ENCODE results near the gene ANXA11.
"Not testable (repeated sequence)": the region's sequence is repeated elsewhere in the genome, so short reads cannot be mapped to it uniquely, and the experiment has no call there.

The ANXA11 gene

DNA sequence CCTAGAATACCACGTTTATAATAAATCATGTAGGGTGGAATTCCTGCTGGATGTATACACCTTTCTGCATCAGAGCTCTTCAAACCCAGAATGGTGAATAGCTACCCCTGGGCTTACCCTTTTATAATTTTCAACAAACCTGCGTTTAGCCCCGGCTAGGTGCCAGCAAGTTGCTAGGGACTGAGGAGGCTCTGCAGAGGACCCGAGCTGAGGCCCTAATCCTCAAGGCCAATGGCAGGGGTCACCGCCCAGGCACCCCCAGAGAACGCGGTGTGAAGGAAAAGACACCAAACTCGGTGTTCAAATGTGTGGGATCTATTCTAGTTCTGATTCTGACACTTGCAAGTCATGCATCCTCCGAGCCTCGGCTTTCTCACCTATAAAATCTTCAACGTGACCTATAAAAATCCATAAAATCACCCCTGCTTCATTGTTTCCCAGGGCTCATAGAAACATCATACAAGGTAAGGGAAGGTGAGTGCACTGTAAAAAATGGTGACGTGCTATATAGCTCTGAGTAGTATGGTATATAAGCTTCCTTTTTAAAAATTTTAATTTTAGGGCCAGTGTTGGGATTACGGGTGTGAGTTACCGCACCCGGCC is 2.5 kb upstream of the ANXA11 start:
- DNase-seq = no peak

DNA sequence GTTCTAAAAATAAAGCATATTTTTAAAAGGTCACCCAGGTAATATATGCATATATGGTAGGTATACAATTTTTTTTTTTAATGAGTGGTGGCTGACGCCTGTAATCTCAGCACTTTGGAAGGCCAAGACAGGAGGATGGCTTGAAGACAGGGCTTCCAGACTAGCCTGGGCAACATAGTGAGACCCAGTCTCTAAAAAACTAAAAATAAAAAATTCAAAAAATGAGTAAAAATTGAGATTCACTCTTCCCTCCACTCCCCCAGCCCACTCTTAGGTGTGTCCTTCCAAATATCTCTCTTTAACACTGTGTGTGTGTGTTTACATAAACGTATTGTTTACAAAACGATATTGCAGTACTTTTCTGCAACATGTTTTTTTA is 929 bp upstream of the ANXA11 start:
- no peak for DNase-seq

DNA sequence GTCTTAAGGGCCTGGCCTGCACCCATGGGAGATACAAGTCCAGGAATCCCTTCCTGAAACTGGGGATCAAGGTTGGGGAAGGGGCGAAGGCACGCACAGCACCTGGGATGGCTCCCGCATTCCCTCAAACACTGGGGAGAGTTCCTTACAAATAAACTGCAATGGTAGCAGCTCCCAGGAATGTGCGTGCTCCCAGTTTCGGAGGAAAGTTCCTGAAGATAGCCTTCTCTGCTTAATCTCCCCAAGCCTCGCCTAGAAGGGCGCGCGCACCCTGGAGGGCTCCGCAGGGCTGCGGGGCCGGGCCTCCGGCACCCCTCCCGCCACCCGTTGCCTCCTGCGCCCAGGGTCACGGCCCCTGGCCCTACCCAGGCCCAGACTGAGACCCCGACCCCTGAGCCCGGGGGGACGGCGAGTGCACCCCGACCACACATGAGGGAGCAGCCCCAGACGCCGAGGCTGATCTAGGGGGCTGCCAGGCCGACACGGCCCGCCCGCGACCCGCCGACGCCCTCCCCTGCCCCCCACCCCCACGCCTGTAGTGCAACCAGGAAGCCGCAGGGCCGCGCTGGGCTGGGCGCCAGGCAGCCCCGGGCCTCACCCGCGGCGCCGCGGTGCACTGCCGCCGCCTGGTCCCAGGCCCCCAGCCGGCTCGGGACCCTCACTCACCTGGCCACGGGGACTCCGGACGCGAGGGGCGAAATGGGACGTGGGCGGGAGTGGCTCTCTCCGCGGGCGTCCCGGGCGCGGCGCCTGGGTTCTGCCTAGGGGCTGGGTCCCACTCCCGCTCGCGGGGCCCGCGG is 460 bp downstream of the ANXA11 start:
- DNase-seq = peak; percentile 40 to 84 (median 58)

GRCh38 chr10:80203835-80204676 is 1.3 kb downstream of the ANXA11 start:
- peak in 1 of 6 experiments; percentile 40 for DNase-seq

DNA sequence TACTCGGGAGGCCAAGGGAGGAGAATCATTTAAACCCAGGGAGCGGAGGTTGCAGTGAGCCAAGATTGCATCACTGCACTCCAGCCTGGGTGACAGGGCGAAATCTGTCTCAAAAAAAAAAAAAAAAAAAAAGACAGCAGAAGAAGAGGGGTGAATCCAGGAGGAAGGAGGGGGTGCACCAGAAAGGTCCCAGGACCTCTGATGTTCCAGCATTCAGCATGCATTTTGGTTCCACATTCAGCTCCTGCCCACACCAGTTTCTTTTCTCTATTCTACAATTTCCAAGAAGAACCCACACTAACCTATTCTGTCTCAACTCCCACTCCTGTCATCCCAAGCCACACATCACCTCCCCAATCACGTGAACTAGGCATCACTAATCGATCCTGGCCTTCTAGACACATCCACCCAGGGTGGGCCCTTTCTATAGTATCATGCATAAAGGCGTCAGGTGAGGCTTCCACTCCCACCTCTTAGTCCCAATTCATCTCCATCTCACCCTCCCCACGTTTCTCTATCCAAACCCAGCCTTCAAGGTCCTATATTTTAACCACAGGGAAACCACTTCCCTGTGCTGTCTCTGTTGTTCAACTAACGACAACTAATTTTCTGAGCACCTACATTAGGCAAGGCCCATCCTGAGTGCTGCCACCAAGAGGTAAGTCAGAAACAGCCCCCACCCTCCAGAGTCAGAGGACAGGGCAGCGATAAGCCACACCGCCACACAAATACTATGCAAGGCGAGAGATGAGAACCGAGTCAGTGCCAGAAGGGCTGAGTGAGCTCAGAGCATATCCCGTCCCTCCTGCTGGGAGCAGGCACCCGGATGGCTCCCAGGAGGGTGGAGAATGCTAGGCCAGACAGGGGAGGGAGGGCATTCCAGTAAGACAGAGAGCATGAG is 2.2 kb downstream of the ANXA11 start:
- peak; percentile 25 to 64 (median 44) for DNase-seq

GRCh38 chr10:80202530-80202929 is 2.8 kb downstream of the ANXA11 start:
- DNase-seq = not testable (repeated sequence)

- DNase-seq = no peak
These were observed 3.7 kb downstream of the ANXA11 start for GRCh38 chr10:80201608-80202141.

DNA sequence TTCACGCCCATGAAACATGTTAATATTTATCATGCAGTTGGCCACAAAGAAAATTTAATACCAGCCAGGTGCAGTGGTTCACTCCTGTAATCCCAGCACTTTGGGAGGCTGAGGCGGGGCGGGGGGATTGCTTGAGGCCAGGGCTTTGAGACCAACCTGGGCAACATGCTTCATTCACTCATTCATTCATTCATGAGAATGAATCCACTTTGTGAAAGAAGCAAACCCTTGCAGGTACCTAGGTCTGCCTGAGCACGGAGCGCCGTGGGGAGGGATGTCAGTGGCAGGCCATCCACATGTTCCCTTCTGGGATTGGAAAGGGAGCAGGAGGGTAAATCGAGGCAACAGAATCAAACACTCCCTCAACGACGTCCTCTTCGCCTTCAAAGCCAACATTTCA is 4.7 kb downstream of the ANXA11 start:
- DNase-seq = no peak

DNA sequence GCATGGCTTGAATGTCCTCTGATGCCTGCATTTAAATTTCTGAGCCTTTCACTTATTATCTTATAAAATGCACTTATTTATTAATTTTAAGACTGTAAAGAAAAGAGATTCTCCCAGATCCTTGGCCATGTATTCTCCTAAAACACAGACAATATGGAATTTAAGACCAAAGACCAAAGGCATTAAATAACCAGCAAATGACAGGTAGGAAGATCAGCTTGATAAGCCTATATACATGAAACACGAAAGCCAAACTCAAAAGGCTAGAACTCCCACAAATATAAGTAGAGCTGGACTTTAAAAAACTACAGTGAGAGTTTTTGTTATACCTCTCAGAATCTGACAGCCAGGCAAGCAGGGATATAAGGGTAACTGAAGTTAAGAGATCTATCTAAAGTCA is 5.1 kb downstream of the ANXA11 start:
- DNase-seq = no peak

DNA sequence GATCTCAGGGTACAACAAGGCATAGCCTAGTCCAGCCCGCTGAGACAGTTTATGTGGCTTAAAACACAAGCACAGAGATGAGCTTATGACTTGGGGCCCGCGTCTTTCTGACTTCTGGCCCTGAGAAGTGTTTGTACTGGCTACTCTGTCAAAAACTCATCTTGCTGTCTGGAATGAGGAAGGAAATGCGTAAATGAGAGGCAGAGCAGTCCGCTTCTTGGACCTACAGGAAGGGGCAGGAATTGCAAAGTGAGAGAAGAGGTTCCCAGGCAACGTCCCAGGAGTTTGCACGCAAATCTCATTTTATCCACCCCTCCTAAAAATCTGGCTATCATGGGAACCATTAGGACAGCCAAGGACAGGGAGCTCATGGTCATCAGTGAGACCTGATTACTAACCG is 5.5 kb downstream of the ANXA11 start:
- no peak for DNase-seq

DNA sequence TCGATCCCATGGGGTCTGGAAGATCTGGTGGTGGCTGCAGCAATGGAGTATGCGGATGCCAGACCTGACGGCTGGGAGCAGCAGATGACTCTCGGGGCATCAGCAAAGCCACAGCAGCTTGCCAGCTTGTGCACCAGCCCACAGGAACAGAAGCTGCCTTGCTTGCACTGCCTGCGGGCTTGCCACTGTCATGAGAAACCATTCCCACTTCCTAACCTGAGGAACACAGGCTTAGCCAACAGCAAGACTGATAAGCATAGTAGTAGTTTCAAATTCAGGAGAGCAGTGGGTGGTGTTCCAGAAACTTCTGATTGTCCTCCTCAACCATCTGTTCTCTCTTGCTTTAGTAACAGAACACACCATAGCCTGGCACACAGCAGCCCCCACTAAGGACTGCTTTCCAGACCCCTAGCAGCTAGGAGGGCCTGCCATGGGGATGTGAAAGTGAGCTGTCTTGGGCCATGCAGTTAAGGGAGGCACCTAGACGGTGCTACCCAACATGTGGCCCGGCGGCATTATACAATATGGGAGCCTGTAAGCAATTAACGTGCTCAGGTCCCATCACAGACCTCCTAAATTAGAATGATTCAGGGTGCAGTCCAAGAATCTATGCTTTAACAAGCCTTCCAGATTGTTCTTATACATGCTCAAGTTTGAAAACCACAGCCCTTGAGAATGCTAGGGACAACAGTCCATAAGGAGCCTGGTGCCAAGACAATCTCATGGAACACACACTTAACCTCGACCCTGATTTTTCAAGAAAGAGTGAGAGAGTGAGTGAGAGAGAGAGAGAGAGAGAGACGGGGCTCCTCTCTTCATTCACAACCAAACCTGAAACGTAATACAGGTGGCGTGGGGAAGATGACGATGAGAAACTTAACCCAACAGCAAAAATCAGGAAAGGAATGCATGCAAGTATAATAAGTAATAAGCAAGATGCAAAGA is 7.1 kb downstream of the ANXA11 start:
- no peak for DNase-seq

GRCh38 chr10:80196950-80197315 is 8.4 kb downstream of the ANXA11 start:
- DNase-seq = no peak

GRCh38 chr10:80196270-80196949 is 8.9 kb downstream of the ANXA11 start:
- peak in 4 of 6 experiments; percentile 7 to 22 (median 14) for DNase-seq

DNA sequence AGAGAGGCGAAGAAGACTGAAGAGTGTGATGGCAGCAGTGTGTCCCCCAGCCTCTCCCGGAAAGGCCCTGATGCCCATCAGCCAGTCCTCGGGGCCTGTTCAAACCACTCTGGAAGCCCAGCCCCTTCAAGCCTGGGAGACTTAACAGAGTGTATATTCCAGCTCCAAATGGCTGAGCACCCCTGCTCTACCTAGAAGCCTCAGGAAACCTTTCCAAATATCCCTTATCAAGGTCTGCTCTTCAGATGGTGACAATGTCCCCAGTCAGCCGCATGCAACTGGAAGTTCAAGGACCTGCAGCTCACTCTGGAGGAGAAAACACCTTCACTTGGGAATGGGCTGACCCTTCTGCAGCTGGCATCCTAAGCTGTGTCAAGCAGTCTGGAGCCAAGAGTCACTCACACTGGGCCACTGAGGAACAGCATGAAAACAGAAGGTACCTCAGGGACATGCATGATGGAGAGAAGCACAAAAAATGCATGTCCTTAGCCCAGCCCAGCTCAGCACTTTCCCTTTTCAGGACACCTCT is 10.2 kb downstream of the ANXA11 start:
- DNase-seq = no peak

DNA sequence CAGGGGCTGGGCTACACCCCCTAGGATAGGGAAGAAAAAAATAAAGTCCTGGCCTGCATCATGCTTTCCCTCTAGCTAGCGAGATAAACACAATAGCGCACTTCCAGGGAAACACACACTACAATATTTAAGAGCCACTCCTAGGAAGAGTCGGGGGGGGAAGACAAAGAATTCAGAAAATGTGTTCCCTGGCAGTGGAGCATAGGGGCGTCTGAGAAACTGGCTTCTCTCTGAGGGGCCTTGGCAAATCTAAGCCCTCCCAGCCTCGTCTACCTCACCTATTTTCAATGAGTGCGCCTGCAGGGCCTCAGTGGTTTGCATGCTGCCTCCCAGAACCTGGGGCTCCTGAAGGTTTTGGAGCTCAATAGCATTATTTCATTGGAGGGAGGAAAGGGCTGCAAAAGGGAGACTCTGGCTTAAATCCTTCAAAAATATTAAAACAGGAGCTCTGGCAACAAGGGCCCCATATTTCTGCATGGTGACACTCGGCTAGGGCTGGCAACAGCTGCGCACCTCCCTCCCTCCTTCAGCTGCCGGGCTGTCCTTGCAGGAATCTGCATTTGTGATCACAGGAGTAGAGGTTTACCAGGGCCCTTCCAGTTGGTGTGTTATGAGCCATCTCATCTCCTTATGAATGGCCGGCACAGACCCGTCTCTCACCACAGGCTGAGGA is 10.8 kb downstream of the ANXA11 start:
- DNase-seq = no peak

GRCh38 chr10:80192553-80192952 is 12.8 kb downstream of the ANXA11 start:
- no peak for DNase-seq

DNA sequence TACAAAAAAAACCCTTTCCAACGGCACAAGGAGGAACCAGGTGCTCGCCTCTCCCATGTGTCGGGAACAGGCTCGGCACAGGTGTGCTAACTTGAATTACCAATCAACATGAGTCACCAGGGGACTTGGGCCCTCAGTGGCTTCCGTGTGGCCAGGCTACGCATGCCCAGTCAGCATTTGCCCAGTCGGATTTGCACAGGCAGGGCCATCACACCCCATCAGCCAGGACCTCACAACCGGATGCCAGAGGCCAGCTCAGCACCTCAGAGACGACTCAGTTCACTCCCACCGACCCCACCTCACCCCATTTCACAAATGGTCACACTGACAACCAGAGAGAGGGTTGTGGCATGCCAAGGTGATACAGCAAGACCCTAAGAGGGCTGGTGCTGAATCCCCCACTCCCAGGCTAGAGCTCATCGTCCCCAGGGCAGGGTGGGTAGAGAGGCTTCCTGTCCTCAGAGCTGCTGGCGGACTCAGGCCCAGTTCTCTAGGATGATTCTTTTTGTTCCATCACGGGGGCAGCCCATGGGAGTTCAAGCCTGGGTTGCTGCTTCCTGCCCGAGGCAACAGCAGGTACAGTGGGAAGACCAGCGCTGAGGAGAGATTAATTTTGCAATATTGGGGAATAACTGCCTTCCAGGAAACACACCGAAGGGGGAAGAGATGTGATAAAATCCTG is 13.6 kb downstream of the ANXA11 start:
- no peak for DNase-seq

GRCh38 chr10:80188713-80189112 is 16.6 kb downstream of the ANXA11 start:
- DNase-seq = no peak
